SK-N-SH treated with all-trans-retinoic acid at 6 μM for 48 hours (cell line): ENCODE data around the gene VPS41.

Source experiments
- CREB5 ChIP-seq: fragments of 250-450 bp; sonication (Bioruptor Pico); IDR thresholded peaks from 2 replicates; pipeline ENCODE4 v1.5.1; 2020; ENCODE audit warnings: low read depth, mild to moderate bottlenecking, moderate library complexity
- ESRRG ChIP-seq: fragments of 250-450 bp; sonication (Bioruptor Pico); IDR thresholded peaks from 2 replicates; pipeline ENCODE4 v1.6.1; 2021; ENCODE audit warnings: mild to moderate bottlenecking
- TSHZ2 ChIP-seq: fragments of 250-450 bp; sonication (Bioruptor Pico); IDR thresholded peaks from 2 replicates; pipeline ENCODE4 v1.5.0; 2020; ENCODE audit warnings: mild to moderate bottlenecking, moderate library complexity
- TF ChIP-seq, protein P1 (sequence below): fragments of 250-450 bp; sonication (Bioruptor Pico); IDR thresholded peaks from 2 replicates; pipeline ENCODE4 v1.8.0; 2020; ENCODE audit warnings: mild to moderate bottlenecking, moderate library complexity, borderline replicate concordance

- TF ChIP-seq TSHZ2 (CRISPR knock-in tag) (no peak), ESRRG (CRISPR knock-in tag) (no peak), CREB5 (CRISPR knock-in tag) (no peak)
- TF ChIP-seq, protein P1, sequence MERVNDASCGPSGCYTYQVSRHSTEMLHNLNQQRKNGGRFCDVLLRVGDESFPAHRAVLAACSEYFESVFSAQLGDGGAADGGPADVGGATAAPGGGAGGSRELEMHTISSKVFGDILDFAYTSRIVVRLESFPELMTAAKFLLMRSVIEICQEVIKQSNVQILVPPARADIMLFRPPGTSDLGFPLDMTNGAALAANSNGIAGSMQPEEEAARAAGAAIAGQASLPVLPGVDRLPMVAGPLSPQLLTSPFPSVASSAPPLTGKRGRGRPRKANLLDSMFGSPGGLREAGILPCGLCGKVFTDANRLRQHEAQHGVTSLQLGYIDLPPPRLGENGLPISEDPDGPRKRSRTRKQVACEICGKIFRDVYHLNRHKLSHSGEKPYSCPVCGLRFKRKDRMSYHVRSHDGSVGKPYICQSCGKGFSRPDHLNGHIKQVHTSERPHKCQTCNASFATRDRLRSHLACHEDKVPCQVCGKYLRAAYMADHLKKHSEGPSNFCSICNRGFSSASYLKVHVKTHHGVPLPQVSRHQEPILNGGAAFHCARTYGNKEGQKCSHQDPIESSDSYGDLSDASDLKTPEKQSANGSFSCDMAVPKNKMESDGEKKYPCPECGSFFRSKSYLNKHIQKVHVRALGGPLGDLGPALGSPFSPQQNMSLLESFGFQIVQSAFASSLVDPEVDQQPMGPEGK = no peak
Observed at GRCh38 chr7:38674513-38674912, 234.5 kb downstream of the VPS41 start.
